Breast epithelium (tissue), 4 donors: ENCODE data around the gene HMGB1. TPM values are rescaled to one million over a fixed set of nuclear protein-coding genes. Genes with fewer than 3 reads are reported as not detected.

Experiments
- DNase-seq, 2 donors: peaks; one replicate each; pipeline ENCODE4 v3.0.0-alpha.2; 2019; ENCODE audit warnings: low spot score in 2 of 2
- H3K27ac ChIP-seq, 2 donors: fragments of 200-600 bp; sonication (generic) in 1 of 2; one replicate each; pipeline ENCODE4 v1.5.1; 2016 to 2019; ENCODE audit warnings: mild to moderate bottlenecking in 1 of 2
- H3K27me3 ChIP-seq, 2 donors: fragments of 200-600 bp; sonication (generic) in 1 of 2; one replicate each; pipeline versions ENCODE4 v1.5.1 to v1.6.0; 2017 to 2019; ENCODE audit warnings: control low read depth in 1 of 2, mild to moderate bottlenecking in 1 of 2
- H3K36me3 ChIP-seq: fragments of 200-600 bp; one replicate; pipeline ENCODE4 v1.5.1; 2019
- H3K4me1 ChIP-seq, 2 donors: fragments of 200-600 bp; sonication (generic); one replicate each; pipeline ENCODE4 v1.5.1; 2016 to 2019; ENCODE audit warnings: control low read depth in 1 of 2
- H3K4me3 ChIP-seq, 3 donors: fragments of 200-600 bp; sonication (generic); 1 replicate in 2 of 3; 2 replicates in 1 of 3; pipeline ENCODE4 v1.5.1; 2016 to 2019; ENCODE audit warnings: mild to moderate bottlenecking in 3 of 3, moderate library complexity in 2 of 3
- H3K9me3 ChIP-seq, 2 donors: fragments of 200-600 bp; sonication (generic) in 1 of 2; one replicate each; pipeline ENCODE4 v1.5.1; 2016 to 2019; ENCODE audit warnings: control low read depth in 1 of 2
- CTCF ChIP-seq, 3 donors: fragments of 450-650 bp; IDR thresholded peaks; one replicate each; pipeline ENCODE4 v1.5.1; 2016 to 2017; ENCODE audit warnings: antibody characterized with exemption in 3 of 3, mild to moderate bottlenecking in 3 of 3, moderate library complexity in 3 of 3
- POLR2A ChIP-seq: fragments of 450-650 bp; IDR thresholded peaks from one replicate; pipeline ENCODE4 v1.6.1; 2016; ENCODE audit warnings: antibody characterized with exemption, mild to moderate bottlenecking, moderate library complexity
- POLR2AphosphoS5 ChIP-seq, 3 donors: sonication (generic); formaldehyde crosslinking; IDR thresholded peaks; one replicate each; pipeline ENCODE4 v1.6.1; 2017; ENCODE audit warnings: antibody characterized with exemption in 3 of 3
- intact Hi-C: fragments of 100-400 bp; cut with DNase I; formaldehyde crosslinking; loops from one replicate; pipeline ENCODE4 v1.15.1; 2023; ENCODE audit warnings: low total_unique reads
- total RNA-seq, 3 donors: library from RNA; depleted of rRNA; stranded (reverse); fragments of >200 nt; gene quantifications; one replicate each; pipeline ENCODE4 v1.1.0, GENCODE V29; 2016

HMGB1 gene
- total RNA-seq, 3 donors from 2014 or later, result 185 to 269 (median 262) TPM

GRCh38 chr13:30480292-30480950 is 14.7 kb upstream of the HMGB1 start:
- Histone ChIP-seq H3K9me3 (no peaks in the 10 kb centered on the region), H3K4me3 (no peak overlapping the region), H3K4me1 (no peaks in the 10 kb centered on the region), H3K27ac (peak overlapping the region; percentile 35 to 41), H3K36me3 (no peaks in the 10 kb centered on the region), H3K27me3 (no peaks in the 10 kb centered on the region)
- TF ChIP-seq POLR2A (no peak), CTCF (IDR thresholded peaks at IDR 0.05) (no peak), POLR2AphosphoS5 (IDR thresholded peaks at IDR 0.05) (no peak)
- intact Hi-C loops, result no loop called here
- peak in 1 of 2 donors; percentile 52 for DNase-seq

- Histone ChIP-seq H3K4me3 (no peak overlapping the region), H3K27me3 (no peaks in the 10 kb centered on the region), H3K9me3 (no peaks in the 10 kb centered on the region), H3K27ac (no peak overlapping the region), H3K36me3 (no peaks in the 10 kb centered on the region), H3K4me1 (no peaks in the 10 kb centered on the region)
- intact Hi-C loops, result no loop called here
- no peak for DNase-seq
- TF ChIP-seq POLR2AphosphoS5 (IDR thresholded peaks at IDR 0.05), result no peak
- TF ChIP-seq POLR2A, result no peak
Measured at GRCh38 chr13:30479883-30480219, 14.1 kb upstream of the HMGB1 start.

GRCh38 chr13:30479154-30479882 is 13.6 kb upstream of the HMGB1 start:
- DNase-seq, result no peak
- no peak for TF ChIP-seq CTCF (IDR thresholded peaks at IDR 0.05)
- TF ChIP-seq POLR2AphosphoS5 (IDR thresholded peaks at IDR 0.05), result no peak
- no peak for TF ChIP-seq POLR2A
- no peak overlapping the region for H3K4me3 ChIP-seq
- no peaks in the 10 kb centered on the region for H3K9me3 ChIP-seq
- intact Hi-C loops, result no loop called here
- no peaks in the 10 kb centered on the region for H3K27me3 ChIP-seq
- H3K4me1 ChIP-seq, result no peaks in the 10 kb centered on the region
- H3K36me3 ChIP-seq, result no peaks in the 10 kb centered on the region
- no peak overlapping the region for H3K27ac ChIP-seq

GRCh38 chr13:30477346-30478195 is 11.8 kb upstream of the HMGB1 start:
- H3K36me3 ChIP-seq, result no peaks in the 10 kb centered on the region
- H3K27me3 ChIP-seq, result no peaks in the 10 kb centered on the region
- H3K4me1 ChIP-seq, result no peaks in the 10 kb centered on the region
- H3K27ac ChIP-seq, result peak overlapping the region; percentile 32 to 41
- TF ChIP-seq POLR2A (no peak), POLR2AphosphoS5 (IDR thresholded peaks at IDR 0.05) (no peak), CTCF (IDR thresholded peaks at IDR 0.05) (no peak)
- no peak overlapping the region for H3K4me3 ChIP-seq
- intact Hi-C loops, result no loop called here
- DNase-seq, result no peak
- H3K9me3 ChIP-seq, result no peaks in the 10 kb centered on the region

- intact Hi-C loops, result no loop called here
- no peak for DNase-seq
- no peaks in the 10 kb centered on the region for H3K36me3 ChIP-seq
- H3K27ac ChIP-seq, result no peak overlapping the region
- TF ChIP-seq POLR2A (no peak), CTCF (IDR thresholded peaks at IDR 0.05) (no peak), POLR2AphosphoS5 (IDR thresholded peaks at IDR 0.05) (no peak)
- no peak overlapping the region for H3K4me3 ChIP-seq
- H3K27me3 ChIP-seq, result no peaks in the 10 kb centered on the region
- no peaks in the 10 kb centered on the region for H3K9me3 ChIP-seq
- H3K4me1 ChIP-seq, result no peaks in the 10 kb centered on the region
Measured at GRCh38 chr13:30473675-30474074, 7.9 kb upstream of the HMGB1 start.
